ENCODE data around the gene CXCR3.
A peak's percentile ranks its signal among the peaks of the same experiment; 100 is the strongest.
"Not testable (repeated sequence)": the region's sequence is repeated elsewhere in the genome, so short reads cannot be mapped to it uniquely, and the experiment has no call there.

The CXCR3 gene

GRCh38 chrX:71618303-71618721, at the start of gene CXCR3:
CXCR3 (minus strand) TSS chrX:71618511; CDS start chrX:71618449, 62 bp downstream.
- peak in 3 of 4 experiments; percentile 1 to 26 (median 7) for DNase-seq

GRCh38 chrX:71667328-71668247, 49.3 kb upstream of the CXCR3 start, which contains the start of gene LOC101059915:
LOC101059915 (plus strand) TSS chrX:71667546.
- DNase-seq: no peak

GRCh38 chrX:71666240-71667223, 48.2 kb upstream of the CXCR3 start:
- DNase-seq: no peak

- DNase-seq: no peak
Measured at GRCh38 chrX:71665747-71666146, 47.4 kb upstream of the CXCR3 start.

- no peak for DNase-seq
Measured at GRCh38 chrX:71664889-71665491, 46.7 kb upstream of the CXCR3 start.

GRCh38 chrX:71664202-71664601, 45.9 kb upstream of the CXCR3 start:
- not testable (repeated sequence) for DNase-seq

GRCh38 chrX:71663238-71663637, 44.9 kb upstream of the CXCR3 start:
- peak in 2 of 4 experiments; percentile 3 for DNase-seq

- DNase-seq: not testable (repeated sequence)
Measured at GRCh38 chrX:71662654-71663053, 44.3 kb upstream of the CXCR3 start.

GRCh38 chrX:71661919-71662318, 43.6 kb upstream of the CXCR3 start:
- DNase-seq: no peak

- DNase-seq: no peak
Measured at GRCh38 chrX:71660562-71661416, 42.5 kb upstream of the CXCR3 start.

- DNase-seq: no peak
Measured at GRCh38 chrX:71659959-71660358, 41.6 kb upstream of the CXCR3 start.

- DNase-seq: no peak
Measured at GRCh38 chrX:71659342-71659741, 41.0 kb upstream of the CXCR3 start.

- no peak for DNase-seq
Measured at GRCh38 chrX:71657267-71657666, 39.0 kb upstream of the CXCR3 start.

GRCh38 chrX:71653344-71653743, 35.0 kb upstream of the CXCR3 start:
- DNase-seq: no peak

GRCh38 chrX:71652405-71652804, 34.1 kb upstream of the CXCR3 start:
- DNase-seq: peak; percentile 1 to 17 (median 14)

GRCh38 chrX:71650333-71650969, 32.1 kb upstream of the CXCR3 start:
- peak in 1 of 4 experiments; percentile 2 for DNase-seq

GRCh38 chrX:71644406-71644805, 26.1 kb upstream of the CXCR3 start:
- not testable (repeated sequence) for DNase-seq

- DNase-seq: no peak
Measured at GRCh38 chrX:71640002-71640401, 21.7 kb upstream of the CXCR3 start.

- no peak for DNase-seq
Measured at GRCh38 chrX:71638409-71638808, 20.1 kb upstream of the CXCR3 start.

- DNase-seq: no peak
Measured at GRCh38 chrX:71637848-71638247, 19.5 kb upstream of the CXCR3 start.

GRCh38 chrX:71637253-71637618, 18.9 kb upstream of the CXCR3 start:
- no peak for DNase-seq
